NOMO-1 treated with DMSO at 0.1 percent for 48 hours (cell line): ENCODE measurements around the gene PITX2.

Source experiments
- DNase-seq: peaks from one replicate; lab custom pipeline; 2025; ENCODE audit not compliant: unreplicated experiment; lab: John Stamatoyannopoulos, UW

The PITX2 gene

DNA sequence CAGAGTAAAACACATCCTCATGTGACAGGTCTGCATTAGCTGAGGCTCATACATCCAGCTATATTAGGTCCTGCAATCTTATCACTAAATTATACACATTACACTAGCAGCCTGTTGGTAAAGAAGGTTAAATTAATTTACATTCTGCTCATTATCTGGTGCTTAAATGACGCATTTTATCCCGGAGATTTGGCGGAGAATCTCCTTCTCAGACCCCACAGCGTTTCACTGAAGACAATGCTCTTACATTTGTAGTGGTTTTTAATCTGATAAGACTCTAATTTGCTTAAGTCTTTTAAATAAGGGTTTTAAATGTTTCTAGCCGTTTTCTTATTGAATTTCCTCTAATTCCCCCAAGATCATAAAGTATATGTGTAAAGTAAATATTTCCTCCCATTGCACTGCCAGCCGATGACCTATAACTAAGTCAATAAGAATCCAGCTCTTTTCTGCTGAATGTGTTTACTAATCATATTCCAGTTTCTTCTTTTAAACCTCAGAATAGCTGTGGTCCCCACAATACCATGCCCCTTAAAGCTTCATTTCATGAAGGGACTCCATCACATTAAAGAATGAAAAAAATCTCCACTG, 2.1 kb upstream of the PITX2 start:
- no peak for DNase-seq

DNA sequence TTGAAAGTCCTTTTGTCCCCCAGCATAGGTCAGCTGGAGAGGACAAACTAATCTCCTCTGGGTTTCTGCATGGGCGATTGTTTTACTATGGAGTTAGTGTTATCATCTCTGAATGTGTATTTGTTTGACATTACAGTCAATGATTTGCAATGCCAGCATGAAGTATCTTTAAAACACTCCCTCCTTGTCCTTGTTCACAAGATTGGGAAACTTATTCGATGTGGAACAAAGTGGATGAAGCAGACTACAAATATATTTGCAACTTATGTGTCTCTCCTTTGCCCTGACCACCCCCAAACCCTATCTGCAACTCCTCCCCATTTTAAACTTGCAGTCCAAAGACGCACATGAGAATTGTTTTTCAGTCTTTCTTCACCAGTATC, 1.5 kb upstream of the PITX2 start:
- DNase-seq: no peak

DNA sequence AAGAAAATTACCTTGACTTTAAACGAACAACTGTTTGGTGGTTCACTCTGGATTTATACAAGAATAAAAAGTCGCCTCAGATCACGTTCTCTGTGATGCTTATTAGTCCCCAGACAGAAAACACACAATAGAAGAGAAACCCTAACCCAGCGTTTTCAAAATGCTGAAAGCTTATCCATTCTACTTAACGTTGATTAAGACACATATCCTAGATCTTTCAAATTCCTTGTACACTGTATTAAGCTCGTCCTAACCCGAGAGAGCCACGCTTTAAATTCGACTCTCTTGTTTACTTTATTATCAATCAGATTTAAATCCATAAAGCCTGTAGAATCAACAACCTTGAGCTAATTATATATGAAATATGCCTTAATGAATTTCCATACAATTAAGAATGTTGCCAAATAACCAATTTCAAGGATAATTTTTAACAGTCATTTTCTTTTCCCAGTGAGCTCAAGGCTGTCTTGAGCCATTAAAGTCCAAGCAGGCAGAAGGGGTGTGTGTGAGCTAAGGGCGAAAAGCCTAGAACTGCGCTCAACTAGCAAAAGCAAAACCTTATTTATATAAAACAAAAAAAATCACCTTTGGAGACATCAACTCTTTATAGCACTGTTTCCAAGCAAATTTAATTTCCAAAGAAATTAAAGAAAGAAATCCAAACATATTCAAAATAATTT, 981 bp upstream of the PITX2 start:
- no peak for DNase-seq

DNA sequence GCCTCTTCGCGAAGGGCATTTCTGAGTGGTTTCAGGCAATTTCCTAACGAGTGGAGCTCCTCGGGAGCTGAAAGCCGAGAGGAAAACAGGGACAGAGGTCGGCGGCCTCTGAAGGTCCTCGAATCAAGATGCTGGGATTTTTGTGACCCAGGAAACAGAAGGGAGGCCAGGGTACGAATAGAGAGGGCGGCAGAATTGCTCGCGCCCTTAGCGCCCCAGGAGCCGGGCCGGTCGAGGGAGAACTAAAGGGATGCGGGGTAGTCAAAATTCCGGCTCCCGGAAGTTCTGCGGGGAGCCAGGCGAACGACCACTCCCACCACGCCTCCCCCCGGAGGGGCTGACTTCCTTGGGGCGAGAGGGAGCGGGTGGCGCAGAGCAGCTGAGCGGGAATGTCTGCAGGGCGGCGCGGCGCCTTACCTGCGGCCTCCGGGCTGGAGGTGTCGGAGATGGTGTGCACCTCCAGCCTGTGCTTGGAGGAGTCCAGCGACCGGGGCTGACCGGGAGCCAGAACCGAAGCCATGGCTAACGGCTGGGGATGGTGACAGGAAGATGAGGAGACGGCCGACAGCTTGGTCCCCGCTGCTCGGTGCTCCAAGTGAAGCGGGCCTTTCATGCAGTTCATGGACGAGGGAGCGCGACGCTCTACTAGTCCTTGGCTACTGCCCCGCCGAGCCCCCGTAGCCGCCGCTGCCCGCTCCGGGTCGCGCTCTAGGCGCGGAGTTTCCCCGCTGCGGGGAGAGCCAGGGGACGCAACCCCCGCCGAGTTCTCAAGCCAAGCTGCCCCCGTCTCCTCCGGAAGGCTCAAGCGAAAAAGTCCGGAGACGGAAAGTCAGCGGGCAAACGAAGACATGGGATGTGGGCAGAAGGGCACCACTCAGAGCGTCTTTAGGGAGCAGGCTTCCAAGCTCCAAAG, 782 bp downstream of the PITX2 start:
- DNase-seq: no peak

DNA sequence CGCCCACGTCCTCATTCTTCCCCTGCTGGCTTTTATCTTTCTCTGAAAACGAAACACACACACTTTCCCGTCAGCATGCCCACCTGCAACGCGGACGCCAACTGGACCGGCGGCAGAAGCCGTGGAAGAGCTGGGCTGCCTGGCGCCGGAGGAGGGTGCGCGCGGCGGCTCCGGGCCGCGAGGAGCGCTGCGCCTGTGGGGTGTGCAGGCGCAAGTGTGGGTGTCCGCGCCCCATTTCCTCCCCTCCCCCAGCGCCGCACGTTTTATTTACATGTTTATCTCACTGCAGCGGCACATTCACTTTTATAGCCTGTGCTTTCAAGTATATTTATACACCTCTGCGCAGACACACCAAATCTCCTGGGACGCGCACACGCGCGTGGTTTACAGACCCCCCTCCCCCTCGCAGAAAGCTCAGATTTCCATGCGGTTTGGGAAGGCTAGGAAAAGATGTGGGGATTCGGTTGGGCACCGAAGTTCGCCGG, 1.5 kb downstream of the PITX2 start:
- DNase-seq: no peak

DNA sequence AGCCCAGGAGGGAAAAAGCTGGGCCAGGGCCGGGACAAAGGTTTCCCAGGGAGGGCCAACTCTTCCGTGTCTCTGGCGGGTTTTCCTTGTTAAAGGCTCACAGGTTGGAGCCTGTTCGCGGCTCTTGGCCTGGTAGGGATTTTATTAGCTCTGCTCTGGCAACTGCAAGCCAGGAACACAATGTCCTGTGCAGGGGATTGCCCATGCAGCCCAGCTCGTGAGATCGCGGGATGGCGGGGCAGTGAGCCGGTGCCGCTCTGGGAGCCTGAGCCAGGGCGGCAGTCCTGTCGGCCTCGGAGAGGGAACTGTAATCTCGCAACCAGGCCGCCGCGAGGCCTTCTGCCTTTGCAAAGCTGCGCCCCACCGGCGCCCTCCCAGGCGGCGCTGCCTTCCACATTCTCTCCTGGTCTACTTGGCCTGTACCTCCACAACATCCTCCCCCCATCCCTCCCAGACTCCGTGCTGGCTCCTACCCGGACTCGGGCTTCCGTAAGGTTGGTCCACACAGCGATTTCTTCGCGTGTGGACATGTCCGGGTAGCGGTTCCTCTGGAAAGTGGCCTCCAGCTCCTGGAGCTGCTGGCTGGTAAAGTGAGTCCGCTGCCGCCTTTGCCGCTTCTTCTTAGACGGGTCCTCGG, 2.1 kb downstream of the PITX2 start:
- no peak for DNase-seq

DNA sequence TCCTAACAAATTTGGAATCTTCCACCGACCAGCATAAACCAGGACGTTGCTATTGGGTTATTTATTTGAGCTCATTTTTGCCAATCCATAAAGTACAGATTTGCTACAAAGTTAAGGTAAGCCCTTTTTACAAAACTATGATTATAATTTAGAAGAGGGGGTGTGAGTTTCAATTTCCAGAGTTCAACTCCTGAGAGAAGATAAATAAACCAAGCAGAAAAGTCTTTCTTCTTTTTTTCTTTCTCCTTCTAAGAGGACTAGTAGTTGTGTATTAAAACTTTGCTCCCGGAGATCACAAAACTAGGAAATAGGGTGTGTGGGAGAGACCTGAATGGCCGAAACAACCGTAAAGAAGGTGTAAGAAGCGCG, 2.6 kb downstream of the PITX2 start:
- no peak for DNase-seq

DNA sequence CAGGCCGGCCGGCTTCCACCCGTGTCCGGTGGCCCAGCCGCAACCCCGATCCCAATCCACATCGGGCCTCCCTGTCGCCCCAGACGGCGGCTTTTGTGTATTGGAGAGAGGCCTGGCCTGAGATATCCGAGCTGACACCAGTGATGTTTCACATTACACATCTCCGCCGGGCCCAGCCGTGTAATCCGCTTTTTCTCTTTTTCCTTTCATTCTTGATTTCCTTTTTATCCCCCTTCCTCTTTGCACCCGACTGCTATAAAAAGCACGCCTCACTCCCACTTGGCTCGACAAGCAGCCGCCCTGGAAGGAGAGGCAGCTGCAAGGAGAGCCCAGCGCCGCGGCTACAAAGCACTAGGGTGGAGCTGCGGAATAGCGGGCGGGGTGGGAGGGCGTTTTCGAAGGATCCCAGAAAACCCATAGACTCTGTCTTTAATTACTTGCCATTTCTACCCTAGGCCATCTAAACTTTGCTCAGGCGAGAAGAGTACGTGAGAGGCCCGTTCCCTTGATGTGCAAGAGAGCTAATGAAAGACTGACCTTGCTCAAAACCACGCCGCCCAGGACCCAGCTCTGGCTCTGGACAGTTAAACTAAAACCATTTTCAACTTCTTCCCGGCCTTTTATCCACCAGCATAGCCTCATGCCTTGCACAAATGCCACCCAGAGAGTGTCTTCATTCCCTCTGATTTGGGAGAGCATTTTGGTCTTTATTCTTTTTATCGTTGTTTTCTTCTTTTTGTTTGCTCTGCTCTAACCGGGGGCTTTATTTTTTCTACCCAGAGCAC, 3.2 kb downstream of the PITX2 start:
- DNase-seq: no peak

DNA sequence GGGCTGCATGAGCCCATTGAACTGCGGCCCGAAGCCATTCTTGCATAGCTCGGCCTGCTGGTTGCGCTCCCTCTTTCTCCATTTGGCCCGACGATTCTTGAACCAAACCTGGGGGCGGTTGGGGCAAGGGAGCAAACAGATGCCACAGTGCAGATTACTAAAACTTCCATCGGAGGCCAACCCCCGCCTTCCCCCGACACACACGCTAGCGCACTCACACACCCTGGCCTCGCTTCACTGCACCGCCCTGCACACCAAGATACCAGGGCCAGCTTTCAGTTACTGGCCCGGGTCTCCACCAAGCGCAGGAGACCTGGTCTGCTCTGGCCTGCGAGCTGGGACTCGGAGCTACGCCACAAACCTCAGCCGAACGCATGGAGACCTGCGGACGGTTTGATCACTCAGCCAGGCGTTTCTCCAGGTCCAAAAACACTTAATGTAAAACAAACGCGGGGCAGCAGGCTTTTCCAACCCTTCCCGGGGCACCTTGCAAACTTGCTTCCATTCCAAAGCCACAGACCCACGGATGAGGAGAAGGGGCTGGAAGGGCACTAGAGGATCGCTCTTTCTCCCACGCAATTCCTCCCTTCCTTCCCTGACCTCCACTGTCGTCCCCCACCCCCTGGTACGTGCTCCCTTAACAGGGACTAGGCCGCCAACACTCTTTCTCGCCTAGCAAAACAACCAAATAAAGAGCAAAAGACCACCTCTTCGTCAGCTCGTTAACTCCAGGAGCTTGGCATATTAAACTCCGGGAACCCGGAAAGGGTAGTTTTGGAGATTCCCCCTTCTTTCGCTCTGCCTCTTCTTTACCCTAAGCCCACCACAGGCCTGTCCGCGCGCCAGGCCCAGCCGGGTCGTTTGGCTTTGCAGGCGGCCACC, 4.1 kb downstream of the PITX2 start:
- no peak for DNase-seq

DNA sequence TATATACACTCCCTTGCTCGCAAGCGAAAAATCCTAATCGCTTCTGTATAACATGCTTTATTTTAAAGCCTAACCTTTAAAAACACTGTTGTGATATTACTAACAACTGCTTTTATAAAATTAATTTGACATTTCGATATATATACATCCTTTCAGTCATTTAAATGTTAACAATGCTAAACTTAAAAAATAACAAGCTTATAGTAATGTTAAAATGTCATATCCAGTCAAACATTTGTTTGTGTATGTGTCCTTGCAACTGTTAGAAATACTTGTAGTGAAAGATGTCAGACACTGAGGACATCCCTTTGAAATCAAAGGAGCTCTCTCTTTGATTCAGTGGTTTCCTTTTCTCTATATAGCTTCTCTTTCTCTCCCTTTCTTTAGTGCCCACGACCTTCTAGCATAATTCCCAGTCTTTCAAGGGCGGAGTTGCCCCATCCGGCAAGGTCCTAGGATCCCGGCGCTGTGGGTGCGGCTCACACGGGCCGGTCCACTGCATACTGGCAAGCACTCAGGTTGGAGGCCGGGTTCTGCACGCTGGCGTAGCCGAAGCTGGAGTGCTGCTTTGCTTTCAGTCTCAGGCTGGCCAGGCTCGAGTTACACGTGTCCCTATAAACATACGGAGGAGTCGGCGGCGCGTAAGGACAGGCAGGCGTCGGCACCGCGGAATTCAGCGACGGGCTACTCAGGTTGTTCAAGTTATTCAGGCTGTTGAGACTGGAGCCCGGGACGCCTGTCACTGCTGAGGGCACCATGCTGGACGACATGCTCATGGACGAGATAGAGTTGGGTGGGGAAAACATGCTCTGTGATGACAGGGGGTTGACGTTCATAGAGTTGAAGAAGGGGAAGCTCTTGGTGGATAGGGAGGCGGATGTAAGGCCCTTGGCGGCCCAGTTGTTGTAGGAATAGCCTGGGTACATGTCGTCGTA, 5.0 kb downstream of the PITX2 start:
- DNase-seq: no peak

DNA sequence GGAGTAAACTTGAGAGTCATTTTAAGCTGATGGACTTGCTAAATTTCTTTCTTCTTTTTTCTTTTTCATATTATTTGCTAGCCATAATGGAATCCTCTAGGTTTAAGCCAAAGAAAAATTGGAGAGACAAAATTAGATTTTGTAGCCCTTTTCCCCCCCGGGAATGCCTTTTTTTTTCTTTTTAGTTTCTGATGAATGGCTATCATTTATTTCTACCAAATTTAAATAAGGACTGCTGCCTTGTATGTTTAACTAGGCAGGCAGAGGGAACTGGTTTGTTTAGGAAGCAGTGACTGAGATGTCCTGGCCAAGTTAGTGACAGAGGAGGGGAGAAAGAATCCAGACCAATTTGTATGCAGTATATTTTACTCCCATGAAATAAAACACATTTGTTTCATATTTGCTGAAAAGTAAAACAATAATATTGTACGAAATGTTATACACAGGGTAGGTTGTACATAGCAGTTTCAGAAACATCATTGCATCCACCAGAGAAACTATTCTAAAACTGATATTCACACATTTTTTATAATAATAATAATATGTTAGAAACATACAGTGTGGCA, 5.7 kb downstream of the PITX2 start:
- DNase-seq: no peak

DNA sequence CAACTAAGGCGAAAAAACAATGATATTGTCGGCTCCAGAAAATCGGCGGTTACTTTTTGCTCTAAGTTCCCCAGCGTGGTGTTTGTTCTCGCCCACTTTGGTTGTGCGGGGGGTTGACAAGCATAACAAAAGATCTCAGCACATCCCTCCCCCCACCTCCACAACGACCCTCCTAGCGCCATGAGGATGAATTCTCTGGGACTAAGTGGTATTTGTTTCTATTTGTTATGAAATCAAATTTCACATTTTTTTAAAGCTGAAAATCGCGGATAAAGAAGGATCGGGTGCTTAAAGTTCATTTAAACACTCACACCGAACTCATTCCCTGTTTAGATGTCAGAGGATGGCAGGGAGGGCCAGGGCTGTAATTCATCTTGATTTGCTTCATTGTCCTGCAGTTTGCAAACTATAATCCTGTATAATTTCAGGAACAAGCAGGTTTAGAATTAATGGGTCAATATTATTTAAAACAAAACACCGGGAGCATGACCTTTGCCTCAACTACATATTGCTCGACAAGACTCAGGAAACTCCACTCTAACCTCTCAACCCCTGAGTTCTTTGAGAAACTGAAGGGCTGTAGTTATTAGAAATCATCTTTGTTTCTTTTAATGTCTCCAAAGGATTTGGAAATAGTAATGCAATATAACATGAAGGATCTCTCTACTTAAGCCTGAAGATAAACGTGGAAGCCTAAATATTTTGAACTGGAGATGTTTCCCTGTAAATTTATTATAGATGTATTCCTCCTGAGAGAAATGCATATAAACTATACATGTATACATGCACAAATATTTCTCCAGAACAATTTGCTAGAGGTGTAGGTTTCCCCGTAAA, 6.4 kb downstream of the PITX2 start:
- DNase-seq: no peak

DNA sequence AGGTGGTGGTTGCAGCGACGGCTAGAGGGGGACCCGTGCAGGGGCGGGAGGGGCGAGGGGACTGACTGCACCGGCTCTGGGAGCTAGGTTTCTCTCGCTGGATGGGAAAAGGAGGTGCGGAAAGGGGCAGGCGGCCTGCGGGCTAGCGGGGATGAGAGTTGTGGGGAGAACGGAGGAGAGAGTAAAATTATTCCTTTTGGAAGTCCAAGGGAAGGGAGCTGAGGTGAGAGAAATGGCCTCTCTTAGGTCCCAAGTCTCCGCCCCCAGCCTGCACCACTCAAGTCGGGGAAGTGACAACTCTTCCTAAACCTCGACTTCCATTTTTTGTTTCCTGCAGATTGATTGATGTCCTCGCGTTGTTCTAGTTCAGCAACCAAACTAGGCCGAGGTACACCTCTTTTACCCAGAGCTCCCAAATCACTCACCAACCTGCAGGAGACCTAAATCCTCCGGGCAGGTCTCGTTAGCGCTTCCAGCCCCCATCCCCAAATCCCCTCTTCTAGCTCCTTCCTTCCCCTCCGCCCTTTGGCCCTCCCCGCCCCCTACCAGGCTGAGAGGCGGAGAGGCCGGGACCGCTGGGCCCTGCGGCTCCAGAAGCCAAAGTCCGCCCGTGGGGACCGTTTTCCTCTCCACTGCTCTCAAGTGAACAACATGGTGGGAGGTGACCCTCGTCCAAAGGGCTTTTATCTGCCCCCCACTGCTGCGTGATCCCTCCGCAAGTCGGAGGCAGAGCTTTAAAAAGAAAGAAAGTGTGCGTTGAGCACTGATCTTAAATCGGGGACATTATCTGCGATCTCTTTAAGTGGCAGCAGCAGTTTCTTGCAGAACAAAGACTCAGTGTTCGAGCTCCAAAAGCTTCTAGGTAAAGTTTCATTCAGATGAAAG, 7.3 kb downstream of the PITX2 start:
- DNase-seq: no peak

DNA sequence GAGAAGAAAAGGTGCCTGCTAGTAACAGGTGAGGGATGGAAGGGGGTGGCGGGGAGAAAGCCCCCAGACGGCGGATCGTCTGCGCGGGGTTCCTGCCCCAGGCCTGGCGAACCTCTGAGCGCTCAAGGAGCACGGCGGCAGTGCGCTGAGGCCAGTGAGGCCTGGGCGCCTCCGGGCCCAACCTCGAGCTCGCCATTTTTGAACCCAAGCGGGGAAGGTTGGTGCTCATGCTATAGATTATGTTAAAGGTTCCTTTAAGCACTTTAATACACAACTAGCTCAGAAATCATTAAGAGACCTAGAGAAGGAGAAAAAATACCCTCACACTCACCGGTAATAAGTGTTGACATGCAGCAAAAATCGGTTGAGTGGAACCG, 7.9 kb downstream of the PITX2 start:
- no peak for DNase-seq

DNA sequence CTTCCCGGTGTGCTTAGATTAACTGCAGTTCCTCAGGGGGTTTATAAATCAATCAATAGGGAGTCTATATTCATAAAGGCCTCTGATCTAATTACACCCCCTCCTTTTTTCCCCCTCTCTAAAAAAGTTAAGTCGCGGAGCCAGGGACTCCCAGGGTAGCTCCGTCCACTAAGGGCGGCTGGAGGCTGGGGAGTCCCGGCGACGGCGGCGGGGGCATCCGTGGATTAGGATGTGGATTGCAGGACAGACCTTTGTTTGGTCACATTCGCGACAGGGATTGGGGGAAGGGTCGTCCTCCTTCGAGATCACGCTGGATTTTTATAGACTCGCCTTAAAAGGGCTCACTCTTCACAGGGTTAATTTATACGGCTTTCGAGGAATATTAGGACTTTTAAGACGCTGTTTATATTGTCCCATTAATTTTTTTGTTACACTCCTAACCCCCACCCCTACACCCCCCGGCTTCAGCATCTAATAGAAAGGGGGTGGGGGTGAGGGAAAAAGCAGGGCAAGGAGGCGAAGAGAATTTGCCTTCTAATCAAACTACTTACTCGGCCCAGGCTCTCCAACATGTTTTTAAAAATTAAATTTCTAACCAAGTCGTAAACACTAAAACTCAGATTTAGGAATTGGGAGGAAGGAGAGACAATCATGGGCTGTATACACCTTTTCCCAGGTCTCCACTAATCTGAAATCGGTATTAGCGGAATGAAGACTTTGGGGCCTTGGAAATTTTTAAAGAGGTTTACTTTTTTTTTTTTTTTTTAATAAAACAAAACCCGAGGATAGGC, 8.5 kb downstream of the PITX2 start:
- DNase-seq: no peak

DNA sequence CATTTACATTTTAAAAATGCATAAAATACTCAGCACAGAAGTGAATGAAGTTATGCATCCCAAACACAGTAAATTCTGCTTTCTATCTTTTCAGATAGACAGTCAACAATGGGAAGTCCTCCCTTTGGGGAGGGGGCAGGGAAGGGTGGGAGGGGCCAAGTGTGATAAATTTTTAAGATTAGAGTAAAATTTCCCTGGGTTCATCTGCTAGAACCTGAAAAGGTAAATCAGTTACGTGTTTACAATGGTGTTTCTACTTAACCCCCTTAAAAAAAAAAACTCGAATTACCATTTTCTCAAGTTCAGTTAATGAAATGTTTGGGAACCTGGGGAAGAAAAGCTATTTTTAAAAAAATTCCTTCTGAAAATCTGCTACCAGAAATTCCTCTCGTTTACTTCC, 9.1 kb downstream of the PITX2 start:
- DNase-seq: no peak
